Fibroblast of skin of right biceps (primary cell): ENCODE measurements around the gene F11R.
"Not testable (repeated sequence)": the region's sequence is repeated elsewhere in the genome, so short reads cannot be mapped to it uniquely, and the experiment has no call there.

ENCODE experiments used
- DNase-seq: peaks from one replicate; pipeline ENCODE4 v3.0.0-alpha.2; 2013

The F11R gene

DNA sequence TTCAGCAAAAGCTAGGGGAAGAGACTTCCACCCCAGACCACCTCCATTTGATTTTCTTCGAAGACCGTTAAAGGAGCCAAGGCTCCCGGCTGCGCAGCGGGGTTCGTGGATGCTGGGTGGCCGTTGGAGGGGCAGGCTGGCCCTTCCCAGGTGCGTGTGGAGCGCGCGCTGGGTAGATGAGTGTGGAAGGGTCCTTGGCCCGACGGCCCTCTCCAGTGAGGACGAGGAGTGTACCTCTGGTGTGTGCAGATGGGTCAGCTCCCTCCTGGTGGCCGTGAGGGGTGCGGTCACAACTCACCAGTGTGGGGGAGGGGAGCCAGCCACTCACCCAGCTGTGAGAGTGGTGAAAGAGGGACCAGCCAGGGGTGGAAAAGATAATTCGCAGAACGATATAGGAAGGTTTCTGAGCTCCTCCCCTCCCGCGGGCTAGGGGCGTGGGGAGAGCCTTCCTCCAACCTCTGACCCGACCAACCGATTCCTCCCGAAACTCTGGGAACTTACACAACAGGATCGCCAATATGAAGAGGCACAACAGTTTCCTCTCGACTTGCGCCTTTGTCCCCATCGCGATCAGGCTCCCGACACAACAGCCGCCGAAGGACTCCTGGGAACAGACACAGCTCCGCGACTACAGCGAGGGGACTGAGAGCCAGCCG is at the start of gene F11R:
TSS of gene F11R (minus strand) at position 644 of the 656 bp plus-strand sequence. CDS start at position 565, 79 bp downstream.
- DNase-seq, result no peak

DNA sequence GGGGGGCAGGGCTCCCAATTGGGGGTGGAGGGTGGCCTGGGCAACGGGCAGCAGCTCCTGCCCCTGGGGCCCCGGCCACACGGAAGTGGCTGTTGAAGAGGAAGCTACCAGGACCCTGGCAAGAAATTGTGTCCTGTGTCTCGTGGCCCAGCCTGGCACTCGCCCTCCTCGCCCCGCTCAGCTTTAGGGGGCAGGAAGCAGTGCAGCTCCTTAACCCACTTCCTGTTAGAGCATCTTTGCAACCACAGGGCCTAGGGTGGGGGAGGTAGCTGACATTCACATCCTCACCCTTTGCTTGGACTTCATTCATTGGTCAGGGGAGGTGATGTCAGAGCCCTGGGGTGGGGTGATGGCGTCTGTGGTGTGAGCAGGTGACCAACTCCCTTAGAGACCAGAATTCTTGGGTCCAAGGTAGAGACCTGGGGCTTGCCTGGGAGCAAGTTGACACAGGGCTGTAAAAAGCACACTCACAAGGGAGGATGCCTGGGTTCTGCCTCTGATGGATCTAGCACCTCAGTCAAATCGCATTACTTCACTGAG is 48.8 kb upstream of the F11R start, which contains the start of gene ARHGAP30:
TSS of gene ARHGAP30 (minus strand) at position 161 of the 540 bp plus-strand sequence. CDS start 267 bp downstream, outside the sequence.
- peak; percentile 20 for DNase-seq

DNA sequence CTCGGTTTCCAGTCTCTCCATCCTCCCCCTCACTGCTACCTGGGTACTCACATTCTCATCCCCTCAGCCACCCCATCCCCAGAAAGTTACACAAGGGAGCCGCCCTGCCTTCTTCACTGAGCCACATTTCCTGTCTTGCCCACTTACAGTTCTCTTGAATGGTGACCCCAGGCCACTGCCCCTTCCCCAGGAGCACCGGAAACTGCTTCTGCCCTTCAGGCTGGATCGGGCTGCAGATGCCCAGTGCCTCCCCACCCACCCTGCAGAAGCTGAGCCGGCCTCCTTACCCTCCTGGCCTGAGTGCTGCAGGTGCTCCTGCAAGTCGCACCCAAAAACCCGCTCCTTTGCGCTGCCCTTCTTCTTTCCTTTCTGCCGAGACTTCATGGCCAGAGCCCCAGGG is 48.3 kb upstream of the F11R start:
- no peak for DNase-seq

DNA sequence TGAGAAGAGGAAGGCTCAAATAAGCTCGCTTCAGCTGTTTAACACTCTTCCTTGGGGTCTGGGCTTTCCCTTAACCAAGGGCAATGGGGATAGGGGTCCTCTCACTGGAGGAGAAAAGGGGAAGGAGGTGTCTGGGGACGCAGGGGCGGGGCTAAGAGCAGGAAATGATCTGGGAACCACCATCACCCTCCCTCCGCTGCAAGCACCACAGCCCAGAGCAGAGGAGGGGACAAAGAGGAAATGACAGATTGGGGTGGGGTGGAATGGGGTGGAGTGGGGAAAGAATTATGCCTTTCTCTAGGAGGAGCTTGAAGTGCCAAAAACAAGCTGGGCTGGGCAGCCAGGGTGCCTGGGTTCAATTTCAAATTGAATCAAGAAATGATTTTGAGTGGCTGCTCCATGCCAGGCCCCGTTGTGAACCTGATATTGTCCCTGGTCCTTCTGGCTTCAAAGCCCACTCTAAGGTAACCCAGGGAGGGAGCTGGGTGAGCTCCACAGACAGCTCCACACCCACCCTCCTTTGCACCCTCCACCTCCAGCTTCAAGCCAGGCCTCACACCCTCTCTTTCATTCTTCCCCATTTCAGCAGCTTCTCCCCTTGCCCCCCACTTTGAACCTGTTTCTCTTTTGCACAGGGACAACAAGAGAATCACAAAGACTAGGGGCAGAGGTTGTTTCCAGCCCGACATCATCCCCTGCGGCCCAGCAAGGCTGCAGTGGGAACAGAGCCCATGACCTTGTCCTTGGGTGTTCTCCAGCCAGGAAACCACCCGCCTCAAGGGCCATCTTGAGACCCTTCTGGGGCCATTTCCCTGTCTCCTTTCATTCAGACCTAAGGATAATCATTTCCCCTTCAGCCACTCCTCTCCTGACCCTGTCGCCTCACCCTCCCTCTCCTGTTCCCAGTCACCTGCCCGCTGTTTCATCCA is 47.6 kb upstream of the F11R start:
- DNase-seq, result peak; percentile 17

GRCh38 chr1:161066694-161067093 is 45.7 kb upstream of the F11R start:
- no peak for DNase-seq

DNA sequence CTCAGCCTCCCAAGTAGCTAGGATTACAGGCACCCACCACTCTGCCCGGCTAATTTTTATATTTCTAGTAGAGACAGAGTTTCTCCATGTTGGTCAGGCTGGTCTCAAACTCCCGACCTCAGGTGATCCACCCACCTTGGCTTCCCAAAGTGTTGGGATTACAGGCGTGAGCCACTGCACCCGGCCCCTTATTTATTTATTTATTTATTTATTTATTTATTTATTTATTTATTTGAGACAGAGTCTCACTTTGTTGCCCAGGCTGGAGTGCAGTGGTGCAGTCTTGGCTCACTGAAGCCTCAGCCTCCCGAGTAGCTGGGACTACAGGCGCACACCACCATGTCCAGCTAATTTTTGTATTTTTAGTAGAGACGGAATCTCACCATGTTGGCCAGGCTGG is 44.7 kb upstream of the F11R start:
- not testable (repeated sequence) for DNase-seq

DNA sequence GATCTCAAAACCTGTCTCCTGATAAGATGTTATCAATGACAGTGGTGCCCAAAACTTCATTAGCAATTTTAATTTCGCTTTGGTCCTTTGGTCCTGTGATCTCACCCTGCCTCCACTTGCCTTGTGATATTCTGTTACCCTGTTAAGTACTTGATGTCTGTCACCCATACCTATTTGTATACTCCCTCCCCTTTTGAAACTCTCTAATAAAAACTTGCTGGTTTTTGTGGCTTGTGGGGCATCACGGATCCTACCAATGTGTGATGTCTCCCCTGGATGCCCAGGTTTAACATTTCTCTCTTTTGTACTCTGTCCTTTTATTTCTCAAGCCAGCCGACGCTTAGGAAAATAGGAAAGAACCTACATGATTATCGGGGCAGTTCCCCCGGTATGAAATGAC is 43.0 kb upstream of the F11R start:
- not testable (repeated sequence) for DNase-seq

DNA sequence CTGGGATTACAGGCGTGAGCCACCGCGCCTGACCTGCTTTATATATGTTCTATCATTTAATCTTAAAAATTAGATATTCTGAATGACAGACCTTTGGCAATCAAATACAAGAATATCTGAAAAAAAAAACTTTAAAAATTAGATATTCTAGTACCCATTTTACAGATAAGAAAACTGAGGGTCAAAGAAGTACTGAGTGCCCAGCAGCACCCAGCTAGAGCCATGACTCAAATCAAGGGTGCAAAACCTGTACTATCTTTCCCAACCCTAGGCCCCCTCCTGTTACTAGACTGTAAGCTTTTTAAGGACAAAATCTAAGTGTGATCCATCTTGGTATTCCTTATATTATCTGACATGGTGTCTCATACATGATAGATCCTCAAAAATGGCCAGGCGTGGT is 40.5 kb upstream of the F11R start:
- no peak for DNase-seq

- DNase-seq, result no peak
These were observed 38.3 kb upstream of the F11R start for GRCh38 chr1:161059293-161059692.

DNA sequence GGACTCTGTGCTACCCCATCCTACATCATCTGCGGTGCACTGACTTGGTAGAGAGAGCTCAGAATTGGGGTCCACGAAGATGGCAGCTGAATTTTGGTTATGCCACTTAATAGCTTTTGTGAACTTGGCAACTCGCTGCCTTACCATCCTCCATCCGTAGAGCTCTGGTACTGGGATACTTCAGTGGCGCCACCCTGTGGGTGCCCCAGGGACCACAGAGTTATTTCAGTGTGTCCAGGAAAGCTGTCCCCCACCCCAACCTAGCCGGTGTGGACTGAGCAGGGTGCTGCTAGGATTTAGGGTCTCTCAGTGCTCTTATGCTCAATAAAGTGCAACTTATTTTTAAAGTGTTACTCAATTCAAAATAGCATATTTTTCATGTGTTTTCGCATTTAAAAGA is 33.9 kb upstream of the F11R start:
- DNase-seq, result no peak

DNA sequence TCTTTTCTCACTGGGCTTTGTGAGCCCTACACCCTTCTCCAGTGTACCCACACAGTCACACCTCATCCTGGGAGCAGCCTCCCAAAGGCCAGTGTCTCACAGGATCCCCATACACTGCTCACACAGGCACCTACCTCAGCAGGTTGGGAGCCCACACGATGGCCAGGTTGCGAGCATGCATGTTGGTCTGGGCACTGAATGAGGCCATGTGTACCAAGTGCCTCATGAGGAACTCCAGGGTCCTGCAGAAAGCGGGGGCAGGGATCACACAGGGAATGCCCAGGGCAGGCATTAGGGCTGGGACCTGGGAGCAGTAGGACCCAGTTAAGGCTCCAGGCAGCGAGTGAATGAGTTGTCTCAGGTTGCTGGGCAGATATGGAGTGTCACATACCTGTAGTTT is 33.3 kb upstream of the F11R start:
- no peak for DNase-seq

- DNase-seq, result no peak
These were observed 31.9 kb upstream of the F11R start for GRCh38 chr1:161052899-161053298.

DNA sequence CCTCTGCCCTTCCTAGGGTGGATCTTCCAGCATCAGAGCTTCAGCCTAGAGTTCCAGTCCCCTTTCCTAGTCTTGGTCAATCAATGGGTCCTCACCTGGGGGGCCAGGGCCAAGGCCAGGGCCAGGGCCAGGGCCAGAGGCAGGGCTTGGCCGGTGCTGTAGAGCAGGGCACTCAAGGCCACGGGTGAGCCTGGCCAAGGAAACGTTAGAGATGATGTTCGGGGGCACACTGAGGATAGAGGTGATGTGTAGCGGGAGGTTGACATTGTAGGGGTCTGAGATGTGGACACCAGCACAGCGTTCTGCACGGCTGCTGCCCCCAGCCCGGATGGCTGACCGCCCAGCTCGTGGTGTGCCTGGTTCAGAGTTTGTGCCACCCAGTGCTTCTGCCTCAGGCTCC is 30.3 kb upstream of the F11R start:
- no peak for DNase-seq

DNA sequence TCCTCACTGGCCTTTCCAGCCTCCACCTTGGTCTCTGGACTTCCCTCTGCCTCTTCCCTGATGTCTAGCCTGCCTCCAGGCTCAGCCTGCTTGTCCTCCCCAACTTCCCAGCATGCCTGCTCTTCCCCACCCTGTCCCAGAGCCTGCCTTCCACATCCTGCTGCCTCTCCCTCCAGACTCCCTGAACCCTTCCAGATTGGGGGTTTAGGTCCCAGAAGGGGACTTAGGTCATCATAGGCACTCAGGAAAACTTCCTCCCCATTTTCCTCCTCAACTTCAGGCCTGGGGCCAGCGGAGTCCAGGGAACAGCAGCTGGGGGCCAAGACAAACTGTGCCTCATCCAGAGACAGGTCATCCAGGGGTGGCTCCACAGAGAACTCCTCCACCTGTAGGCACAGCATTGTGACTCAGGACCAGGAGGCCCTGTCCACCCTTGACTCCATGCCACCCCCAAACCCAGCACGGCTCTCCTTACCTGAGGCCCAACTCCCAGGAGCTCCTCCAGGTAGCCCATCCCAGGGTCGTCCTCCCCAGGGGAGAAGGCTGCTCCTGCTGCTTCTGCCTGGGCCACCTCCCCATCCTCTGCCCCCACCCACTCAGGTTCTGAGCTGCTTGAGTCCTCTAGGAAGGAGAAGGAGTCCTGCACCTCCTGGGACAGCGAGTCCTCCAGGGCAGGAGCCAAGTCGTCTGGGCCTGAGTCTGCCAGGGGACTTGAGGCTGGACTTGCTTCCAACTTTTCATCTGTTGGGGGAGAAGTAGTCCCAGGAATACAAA is 28.2 kb upstream of the F11R start:
- no peak for DNase-seq

DNA sequence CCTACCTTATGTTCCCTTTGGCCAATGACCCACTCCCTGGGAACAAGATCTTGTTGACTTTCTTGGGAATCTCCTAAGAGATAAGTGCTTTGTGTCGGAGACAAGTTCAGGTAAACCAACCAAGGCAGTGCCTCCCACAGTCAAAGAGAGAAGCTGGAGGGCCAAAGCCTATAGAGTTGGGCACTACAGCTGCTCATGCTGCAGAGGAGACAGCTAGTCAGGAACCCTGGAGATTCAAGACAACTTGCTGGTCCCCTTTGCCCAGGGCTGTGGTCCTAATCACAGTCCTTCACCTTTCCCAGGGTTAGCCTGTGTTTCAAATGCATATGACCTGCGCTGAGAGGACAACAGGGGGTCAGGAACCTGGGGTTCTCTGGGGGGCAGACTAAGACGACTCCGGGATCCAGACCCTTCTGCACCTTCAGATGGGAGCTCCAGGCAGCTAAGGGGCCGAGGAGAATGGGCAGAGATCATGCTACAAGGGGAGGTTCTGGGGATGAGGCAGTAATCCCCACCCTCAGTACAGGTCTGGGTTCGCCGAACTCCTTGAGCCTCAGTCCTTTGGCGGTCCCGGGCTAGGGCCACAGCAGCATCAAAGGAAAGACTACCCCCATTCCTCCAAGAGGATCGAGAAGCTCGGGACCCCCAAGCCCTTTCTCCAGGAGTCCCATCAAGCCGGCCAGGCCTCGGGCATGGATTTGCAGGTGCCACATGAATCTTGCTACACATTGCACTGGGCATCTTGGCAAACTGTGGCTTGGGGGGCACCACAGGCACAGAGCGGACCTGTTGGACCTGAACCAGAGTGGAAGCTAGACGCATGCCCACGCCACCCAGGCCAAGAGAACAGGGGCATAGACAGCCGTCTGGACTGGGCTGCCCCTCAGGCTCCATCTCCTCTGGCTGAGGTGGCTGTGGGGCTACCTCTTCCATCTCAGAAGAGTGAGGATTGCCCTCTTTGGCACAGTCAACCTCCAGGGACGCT is 26.8 kb upstream of the F11R start:
- no peak for DNase-seq

- no peak for DNase-seq
These were observed 25.8 kb upstream of the F11R start for GRCh38 chr1:161046605-161047228.

GRCh38 chr1:161045736-161046604 is 25.0 kb upstream of the F11R start, which contains the start of gene USF1:
Gene USF1, minus strand, starts transcription at chr1:161045977. Its CDS starts 2,702 bp downstream, at chr1:161043275.
- peak; percentile 95 for DNase-seq

- DNase-seq, result peak; percentile 59
These were observed 24.2 kb upstream of the F11R start for GRCh38 chr1:161044908-161045735.

- DNase-seq, result peak; percentile 21
These were observed 23.6 kb upstream of the F11R start for GRCh38 chr1:161044535-161044907.
